GM10847 (cell line): Measurements from ENCODE around the gene CNKSR2.

ENCODE experiments used
- POLR2A ChIP-seq: IDR thresholded peaks from 2 replicates; pipeline ENCODE4 v1.6.1; 2011; ENCODE audit not compliant: insufficient read length; ENCODE audit errors: extremely low read depth

The CNKSR2 gene

DNA sequence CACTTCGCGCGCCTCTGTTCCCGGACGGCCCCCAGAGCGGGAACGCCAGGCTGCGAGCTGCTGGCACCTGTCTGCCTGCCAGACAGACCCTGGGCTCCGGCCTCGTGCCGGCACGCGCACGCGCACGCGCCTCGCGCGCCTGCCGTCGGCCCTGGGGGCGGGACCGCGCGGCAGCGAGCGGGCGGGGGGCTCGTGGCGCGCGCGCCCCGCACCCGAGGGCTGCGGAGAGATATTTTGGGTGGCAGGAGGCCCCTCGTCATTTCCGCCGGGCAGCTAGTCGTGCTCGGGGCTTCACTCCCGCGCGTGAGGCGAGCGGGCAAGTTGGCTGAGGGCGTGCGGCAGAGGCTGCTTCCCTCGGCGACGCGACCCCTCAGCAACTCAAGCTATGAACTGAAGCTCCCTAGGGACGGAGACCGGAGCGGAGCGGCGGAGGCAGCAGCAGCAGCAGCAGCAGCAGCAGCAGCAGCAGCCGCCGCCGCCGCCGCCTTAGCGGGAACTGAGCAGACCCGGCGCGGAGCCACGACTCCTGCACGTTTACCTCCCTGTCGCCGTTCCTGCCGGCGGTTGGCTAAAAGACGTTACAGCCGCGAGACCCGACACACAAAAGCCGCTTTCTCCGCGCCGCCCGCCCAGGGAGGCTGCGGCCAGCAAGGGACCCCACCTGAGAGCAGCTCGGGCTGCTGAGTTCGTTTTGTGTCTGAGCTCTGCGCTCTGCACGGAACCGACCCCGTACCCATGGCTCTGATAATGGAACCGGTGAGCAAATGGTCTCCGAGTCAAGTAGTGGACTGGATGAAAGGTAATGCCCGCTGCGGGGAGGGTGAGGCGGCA is at the start of gene CNKSR2:
Gene CNKSR2 (plus strand): TSS at position 256 of the 831 bp plus-strand sequence. CDS start 480 bp downstream, at position 736.
- TF ChIP-seq POLR2A, result peak; percentile 28

- TF ChIP-seq POLR2A, result no peak
Measured at GRCh38 chrX:21354725-21355124, 19.5 kb upstream of the CNKSR2 start.

DNA sequence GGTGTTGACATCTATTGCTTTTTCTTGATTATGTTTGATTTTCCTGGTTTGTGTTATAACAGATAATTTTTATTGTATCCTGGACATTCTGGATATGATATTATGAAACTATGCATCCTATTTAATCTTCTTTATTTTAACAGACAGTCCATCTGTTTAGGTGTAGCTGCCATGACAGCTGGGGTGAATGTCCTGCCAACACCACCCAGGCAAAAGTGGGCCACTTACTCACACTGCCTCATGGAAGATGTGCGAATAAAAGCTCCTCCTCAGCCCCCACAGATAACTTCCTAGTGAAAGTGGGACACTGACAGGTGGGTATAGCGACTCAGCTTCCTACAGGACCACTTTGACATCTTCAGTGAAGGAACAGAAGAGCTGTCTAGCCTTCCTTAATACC is 18.4 kb upstream of the CNKSR2 start:
- TF ChIP-seq POLR2A, result no peak

DNA sequence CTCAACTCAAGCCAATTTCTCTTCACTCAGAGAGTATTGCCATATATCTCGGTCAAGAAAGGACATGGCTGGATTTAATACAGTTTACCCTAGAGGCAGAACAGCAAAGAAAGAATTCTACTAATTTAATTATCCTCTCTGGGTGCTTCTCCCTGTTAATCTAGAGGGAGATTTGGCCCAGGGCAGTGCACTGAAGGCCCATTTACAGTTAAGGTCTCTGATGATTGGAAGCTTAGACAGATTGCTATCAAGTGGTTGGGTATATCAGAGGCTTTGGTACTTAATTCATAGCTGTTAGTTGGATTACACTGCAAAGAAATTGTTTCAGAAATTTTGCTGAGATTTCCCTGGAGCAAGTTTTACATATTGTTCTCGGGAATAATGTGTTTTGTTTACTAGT is 4.6 kb upstream of the CNKSR2 start:
- no peak for TF ChIP-seq POLR2A

- no peak for TF ChIP-seq POLR2A
Measured at GRCh38 chrX:21373001-21373400, 1.2 kb upstream of the CNKSR2 start.

- TF ChIP-seq POLR2A, result no peak
Measured at GRCh38 chrX:21373637-21374162, 518 bp upstream of the CNKSR2 start.

DNA sequence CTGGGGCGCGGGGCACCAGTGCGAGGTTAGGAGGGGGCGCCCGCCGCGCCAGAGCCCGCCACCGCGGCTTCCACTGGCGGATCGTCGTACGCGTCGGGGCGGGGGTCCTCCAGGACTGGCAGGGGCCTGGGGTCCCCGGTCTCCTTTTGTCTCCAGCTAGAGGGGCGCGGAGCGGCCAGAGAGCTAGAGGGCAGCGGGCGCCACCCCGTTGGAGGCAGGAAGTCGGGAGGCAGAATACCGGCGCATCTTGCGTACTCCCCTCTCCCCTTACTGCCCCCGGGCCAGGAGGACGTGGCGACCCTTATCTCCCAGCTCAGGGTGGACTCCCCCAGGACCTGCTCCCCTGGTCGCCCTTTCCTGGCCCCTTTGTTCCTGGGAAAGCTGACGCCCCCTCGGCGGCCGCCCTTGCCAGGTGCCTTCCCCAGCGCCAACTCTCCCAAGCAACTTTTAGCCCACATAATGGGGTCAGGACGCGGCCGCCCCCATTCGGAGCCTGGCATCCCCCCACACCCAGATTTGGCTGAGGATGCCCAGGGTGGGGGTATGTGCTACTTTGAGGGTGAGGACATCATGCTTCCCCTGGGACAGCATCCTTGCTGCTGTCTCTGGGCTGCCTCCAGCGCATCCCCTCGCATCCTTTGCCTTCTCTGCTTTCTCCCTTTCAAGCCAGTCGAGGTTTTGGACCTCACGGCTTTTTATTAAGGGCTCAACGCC is 933 bp downstream of the CNKSR2 start:
- TF ChIP-seq POLR2A, result no peak

- TF ChIP-seq POLR2A, result no peak
Measured at GRCh38 chrX:21375708-21376009, 1.4 kb downstream of the CNKSR2 start.

DNA sequence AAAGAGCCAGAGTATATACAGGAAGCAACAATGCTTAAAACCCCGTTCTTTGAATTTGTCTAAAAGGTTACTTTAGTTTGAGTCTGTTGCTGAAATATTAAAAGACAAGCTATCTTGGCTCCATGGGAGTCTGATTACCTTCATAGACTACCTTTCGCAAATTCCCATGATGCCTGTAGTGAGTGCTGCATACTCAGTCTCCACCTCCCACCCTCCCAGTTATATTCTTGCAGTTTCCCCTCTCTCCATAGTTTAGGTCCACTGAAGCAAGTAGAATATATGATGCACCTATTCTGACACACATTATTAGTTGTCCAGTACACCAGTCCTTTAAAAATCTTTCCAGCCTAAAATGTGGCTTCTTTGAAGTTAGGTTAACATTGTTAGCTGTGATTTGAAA is 2.4 kb downstream of the CNKSR2 start:
- no peak for TF ChIP-seq POLR2A

DNA sequence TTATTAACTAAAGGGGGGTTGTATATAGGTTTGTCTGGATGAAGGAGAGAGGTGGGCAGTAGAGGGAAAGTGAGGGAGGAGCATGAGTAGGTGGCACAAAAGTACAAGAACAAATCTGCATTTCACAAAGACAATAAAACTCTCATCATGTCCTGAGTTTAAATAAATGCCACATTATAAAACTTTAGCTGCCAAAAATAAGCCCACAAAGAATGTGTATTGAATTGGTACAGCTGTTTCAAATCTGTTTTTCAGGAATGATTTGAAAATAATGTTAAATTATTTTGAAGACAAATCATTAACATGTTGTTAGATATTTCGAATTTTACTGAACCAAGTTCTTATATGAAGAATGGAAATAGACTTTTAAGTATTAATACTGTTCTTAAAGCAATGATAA is 5.8 kb downstream of the CNKSR2 start:
- no peak for TF ChIP-seq POLR2A

GRCh38 chrX:21382715-21383114 is 8.5 kb downstream of the CNKSR2 start:
- TF ChIP-seq POLR2A, result no peak

GRCh38 chrX:21383546-21383945 is 9.3 kb downstream of the CNKSR2 start:
- no peak for TF ChIP-seq POLR2A

DNA sequence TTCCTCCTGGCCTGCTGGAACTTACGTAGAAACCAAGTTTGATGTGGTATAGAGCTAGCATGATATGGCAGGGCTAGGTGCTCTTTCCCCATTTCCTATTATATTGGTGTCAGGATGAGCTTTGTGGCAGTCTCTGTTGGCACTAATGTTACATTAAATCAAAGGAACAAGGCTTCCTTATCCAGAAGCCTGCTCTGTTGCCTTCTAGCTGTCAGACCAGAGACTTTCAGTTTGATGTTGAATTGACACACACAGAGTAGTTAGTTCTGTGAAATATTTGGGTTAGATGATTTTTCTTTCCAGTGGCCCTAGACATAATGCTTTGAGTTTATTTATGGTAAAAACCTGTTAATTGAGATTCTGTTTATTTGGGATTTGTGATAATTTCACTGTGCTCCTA is 10.0 kb downstream of the CNKSR2 start:
- TF ChIP-seq POLR2A, result no peak

GRCh38 chrX:21394792-21395191 is 20.6 kb downstream of the CNKSR2 start:
- no peak for TF ChIP-seq POLR2A

GRCh38 chrX:21398426-21398825 is 24.2 kb downstream of the CNKSR2 start:
- TF ChIP-seq POLR2A, result no peak

DNA sequence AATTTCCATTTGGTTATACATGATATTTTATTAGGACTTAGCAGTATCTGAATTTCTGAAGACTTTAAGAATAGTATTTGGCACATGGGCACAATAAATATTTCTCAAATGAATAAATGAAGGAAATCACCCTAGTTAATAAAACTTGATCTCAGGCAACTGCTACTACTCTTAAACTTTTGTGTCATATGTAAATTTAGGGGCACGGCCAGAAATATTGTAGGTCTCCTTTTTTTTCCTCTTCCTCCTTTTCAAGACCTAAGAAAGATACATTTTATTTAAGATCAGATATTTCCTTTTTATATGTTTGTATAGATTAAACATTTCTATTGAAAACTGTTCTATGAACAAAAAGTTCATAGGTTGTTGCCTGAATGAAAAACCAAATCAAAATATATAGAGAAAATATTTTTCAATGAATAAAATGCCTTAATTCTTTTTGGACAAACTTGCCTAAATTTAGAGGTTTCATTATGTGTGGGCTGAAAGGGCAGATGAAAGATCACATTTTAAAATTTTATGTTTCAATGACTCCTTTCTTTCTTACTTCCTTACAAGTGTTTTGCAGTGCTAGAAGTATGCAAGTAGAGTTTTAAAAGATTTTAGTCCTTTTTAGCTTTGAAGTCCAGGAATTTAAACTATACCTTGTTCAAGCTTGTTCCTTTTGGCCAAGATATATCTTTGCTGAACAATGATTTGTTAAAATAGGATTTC is 26.3 kb downstream of the CNKSR2 start:
- no peak for TF ChIP-seq POLR2A
